ENCODE measurements around the gene SCN10A.

Gene SCN10A

GRCh38 chr3:38816026-38816425 is at the start of gene SCN10A:
Gene SCN10A, minus strand, starts transcription at chr3:38816217. Its CDS starts 22,207 bp downstream, at chr3:38794010.
- no peak for DNase-seq

- no peak for DNase-seq
These were observed 37.0 kb upstream of the SCN10A start for GRCh38 chr3:38853011-38853410.

GRCh38 chr3:38843898-38844297 is 27.9 kb upstream of the SCN10A start:
- DNase-seq, result peak; percentile 3

DNA sequence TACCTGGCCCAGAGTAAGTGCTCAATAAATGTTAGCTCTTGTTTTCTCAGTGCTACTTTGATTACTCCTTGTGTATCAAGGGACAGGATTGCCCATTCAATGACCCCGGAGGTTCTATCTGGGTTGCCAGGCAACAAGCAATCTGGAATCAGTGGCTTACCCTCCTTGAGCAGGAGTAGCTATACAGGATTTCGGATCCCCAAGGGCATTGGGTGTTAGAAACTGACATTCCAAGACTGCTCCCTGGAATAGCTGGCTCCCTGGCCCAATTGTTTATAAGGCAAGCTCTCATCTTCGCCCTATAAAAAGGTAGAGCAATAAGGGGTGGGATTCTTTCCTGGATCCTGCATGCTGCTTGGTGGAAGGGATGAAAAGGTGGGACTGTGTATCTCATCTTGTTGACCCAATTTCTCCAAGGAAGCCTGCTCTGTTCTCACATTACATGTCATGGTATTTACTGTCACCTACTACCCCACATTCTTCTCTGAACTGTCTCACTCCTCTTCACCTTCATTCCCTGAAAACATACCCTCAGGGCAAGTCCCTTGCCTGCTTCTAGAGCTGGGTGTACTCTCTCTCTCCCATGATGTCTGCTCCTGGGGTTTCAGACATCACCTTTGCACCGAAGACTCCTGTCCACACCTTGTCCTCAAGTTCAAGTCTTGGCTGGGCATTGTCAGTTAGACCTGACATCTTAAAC is 26.4 kb upstream of the SCN10A start:
- no peak for DNase-seq

GRCh38 chr3:38840987-38841386 is 25.0 kb upstream of the SCN10A start:
- no peak for DNase-seq

GRCh38 chr3:38837358-38837757 is 21.3 kb upstream of the SCN10A start:
- no peak for DNase-seq

GRCh38 chr3:38836561-38836960 is 20.5 kb upstream of the SCN10A start:
- no peak for DNase-seq

- DNase-seq, result no peak
These were observed 19.9 kb upstream of the SCN10A start for GRCh38 chr3:38835939-38836338.

DNA sequence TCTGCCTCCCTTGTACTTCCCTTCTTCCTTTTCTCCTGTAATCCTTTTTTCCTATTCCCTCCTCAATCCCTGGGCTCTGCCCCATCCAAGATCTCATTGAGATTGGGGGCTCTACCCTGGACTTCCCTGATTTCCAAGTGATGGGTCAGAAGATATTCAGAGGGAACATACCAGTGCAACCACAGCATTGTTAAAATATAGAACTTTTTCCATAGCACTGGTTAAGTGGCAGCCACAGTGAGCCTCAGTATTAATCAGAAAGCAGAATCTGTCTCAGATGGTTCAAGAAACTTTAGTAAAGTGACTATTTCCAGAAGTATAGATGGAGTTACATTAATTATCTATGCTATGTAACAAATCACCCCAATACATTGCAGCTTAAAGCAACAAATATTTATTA is 18.7 kb upstream of the SCN10A start:
- no peak for DNase-seq

DNA sequence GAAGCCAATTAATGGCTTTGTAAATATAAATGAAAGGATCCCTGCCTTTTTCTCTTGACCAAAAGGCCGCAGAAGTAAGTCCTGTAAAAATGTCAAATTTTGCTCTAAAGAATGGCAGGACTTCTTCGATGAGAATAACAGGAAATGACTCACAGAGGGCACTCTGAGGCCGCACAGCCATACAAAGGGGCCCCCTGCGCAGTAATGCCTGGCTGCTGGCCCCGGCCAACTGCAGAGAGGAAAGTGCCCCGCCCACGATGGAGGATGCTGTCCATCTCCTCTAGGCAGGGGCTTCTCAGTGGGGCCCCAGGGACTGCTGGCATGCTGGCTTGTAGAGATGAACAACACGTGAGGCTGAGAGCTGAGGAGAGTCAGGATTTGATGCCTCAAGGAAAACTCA is 18.1 kb upstream of the SCN10A start:
- DNase-seq, result no peak

- no peak for DNase-seq
These were observed 13.4 kb upstream of the SCN10A start for GRCh38 chr3:38829404-38829803.

- DNase-seq, result no peak
These were observed 12.7 kb upstream of the SCN10A start for GRCh38 chr3:38828681-38829080.

DNA sequence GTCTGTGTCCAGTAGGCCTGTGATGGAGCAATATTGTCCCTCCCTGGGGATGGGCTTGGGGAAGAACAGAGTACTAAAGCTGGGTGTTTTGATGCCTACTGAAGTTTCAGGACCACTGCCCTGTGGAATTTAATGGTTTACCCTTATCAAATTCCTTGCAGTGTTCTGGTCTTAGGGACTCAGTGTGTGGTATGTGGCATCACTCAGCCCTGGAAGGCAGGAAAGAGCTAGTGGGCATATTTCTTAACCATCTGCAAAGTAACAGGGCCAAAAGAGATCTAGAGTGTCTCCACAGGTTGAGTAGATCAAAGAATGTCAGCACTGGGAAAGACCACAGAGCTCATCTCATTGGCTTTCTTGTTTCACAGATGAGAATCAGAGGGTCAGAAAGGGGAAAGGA is 11.8 kb upstream of the SCN10A start:
- no peak for DNase-seq

GRCh38 chr3:38826001-38826400 is 10.0 kb upstream of the SCN10A start:
- no peak for DNase-seq

- DNase-seq, result no peak
These were observed 8.3 kb upstream of the SCN10A start for GRCh38 chr3:38824349-38824748.

DNA sequence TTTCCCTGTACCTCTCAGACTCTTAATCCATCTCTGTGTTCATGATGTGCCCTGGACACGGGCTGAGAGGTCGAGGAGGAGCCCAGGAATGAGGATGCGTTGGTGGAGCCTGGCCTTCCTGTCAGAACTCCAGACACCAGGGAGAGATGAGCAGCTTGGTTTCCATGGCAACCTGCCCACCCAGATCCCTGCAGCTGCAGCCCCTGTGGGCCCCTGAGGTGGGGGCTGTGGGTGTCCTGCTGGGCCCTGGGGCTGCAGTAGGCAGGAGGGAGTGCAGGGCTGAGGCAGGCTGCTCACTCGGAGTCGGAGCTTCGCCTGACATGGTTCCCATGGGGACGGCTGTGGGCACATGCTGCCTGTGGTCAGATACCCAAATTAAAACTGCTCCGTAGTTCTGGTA is 7.7 kb upstream of the SCN10A start:
- DNase-seq, result no peak

GRCh38 chr3:38823186-38823585 is 7.2 kb upstream of the SCN10A start:
- DNase-seq, result no peak

- no peak for DNase-seq
These were observed 4.2 kb downstream of the SCN10A start for GRCh38 chr3:38811822-38812221.

DNA sequence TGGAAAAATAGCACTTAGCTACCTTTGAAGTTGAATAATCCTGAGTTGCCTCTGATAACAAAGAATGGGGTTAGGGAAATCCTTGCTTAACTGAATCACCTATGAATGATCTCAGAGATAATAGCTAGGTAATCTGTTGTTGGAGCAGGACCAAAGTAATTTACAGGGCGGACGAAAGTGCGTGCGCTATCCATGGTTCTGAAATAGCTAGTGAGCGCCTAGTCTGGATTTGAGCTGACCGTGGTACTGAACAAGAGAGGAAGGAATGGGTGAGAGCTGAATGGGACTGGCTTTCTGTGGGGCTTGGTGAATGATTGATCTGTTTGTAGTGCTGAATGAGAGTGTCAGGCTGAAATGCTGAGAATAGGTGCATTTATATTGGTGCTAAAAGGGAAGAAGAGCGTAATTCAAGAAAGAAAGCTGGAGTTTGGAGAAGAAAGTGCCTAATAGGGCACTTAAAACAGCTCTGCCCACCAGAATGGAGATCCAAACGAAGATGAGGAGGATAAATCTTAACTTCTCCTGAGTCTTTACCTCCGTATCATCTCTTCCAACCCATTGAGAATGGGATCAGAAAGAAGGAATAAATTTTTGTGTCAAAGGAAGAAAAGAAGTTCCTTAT is 10.1 kb downstream of the SCN10A start:
- DNase-seq, result no peak

- DNase-seq, result no peak
These were observed 11.0 kb downstream of the SCN10A start for GRCh38 chr3:38805004-38805403.

- DNase-seq, result no peak
These were observed 15.5 kb downstream of the SCN10A start for GRCh38 chr3:38800511-38800910.

DNA sequence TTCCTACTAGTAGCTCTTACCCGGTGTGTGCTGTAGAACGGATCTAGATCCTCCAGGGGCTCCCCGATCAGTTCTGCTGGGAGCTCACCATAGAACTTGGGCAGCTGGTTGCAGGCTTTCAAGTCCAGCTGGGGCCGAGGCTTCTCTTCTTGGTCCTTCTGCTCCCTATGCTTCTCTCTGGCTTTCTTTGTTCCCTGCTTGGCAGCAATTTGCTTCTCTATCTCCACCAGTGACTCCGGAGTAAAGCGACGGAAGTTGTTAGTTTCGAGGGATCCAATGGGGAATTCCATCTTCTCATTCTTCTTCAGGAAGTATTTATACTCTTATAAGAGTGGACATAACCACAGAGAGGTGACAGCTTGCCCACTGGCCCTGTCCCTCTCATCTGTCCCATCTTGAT is 22.3 kb downstream of the SCN10A start:
- no peak for DNase-seq

DNA sequence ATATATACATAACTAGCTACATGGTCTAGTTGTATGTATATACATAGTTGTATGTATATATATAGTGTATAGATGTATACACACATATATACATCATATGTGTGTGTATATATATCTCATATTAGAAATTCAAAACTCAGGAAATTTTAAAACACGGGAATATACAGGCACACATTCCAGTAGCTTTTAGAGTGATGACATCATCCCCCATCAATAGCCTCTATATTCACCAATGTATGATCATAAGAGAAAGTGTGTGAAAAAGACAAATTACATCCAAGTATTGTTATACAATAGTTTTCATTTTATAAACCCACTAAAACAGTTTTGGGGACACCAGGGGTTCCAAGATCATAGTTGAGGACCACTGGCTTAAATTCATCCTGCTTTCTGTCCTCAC is 23.0 kb downstream of the SCN10A start:
- DNase-seq, result no peak

DNA sequence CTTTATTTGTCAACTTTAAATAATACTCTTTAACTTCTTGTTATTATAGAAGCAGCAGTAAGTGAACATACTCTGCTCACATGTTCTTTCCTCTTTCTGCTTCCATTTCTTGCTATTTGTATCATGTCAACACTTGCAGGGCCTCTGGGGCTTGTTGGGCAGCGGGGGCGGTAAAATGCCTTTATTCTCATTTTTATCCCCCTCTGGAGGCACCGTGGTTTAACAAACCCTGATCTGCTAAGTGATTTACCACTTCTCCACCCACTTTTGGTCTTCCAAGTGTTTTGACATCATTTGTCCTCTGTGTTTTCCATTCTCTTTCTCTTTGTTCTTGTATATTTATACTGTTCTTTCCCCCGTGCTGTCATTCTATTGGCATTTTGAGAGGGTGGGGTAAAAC is 33.9 kb downstream of the SCN10A start:
- no peak for DNase-seq

- no peak for DNase-seq
These were observed 42.5 kb downstream of the SCN10A start for GRCh38 chr3:38773528-38773927.

All from NCI-H526 treated with DMSO at 0.1 percent for 48 hours (cell line).